ENCODE results near the gene CLEC2L.

CLEC2L gene

DNA sequence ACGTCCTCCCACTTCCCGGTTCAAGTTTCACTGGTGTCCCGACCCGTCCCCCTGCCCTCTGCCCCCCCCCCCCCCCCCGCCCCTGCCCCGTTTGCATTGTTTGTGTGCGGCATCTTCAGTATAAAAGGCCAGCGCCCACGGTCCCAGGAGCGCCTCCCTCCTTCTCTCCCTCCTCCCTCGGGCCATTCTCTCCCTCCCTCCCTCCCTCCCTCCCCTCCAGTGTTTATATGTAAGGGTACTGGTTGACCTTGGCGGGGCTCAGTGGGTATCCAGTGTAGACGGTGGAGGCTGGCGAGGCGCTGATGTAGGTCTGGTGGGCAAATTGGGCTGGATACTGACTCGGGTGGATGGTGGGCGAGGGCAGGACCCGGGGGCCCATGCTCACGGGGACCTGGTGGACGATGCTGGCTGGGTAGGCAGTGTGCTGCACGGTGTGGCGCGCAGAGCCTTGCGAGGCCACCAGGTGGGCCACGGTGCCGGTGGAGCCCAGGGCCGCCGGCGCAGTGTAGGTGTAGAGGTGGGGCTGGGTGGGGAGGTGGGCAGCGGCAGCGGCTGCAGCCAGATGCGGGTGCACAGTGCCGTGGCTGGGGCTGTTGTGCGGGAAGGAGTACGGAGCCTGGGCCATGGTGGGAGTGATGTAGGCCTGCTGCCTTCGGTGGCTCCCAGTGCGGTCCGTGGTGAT, 49.4 kb downstream of the CLEC2L start:
- Mint-ChIP-seq H3K36me3 (peaks cover 69% of the 10 kb centered on the region), H3K4me3 (no peak overlapping the region), H3K4me1 (no peaks in the 10 kb centered on the region), H3K27me3 (no peaks in the 10 kb centered on the region), H3K9me3 (no peaks in the 10 kb centered on the region), H3K27ac (no peak overlapping the region)
- no peak for ATAC-seq

GRCh38 chr7:139573871-139574270, 50.4 kb downstream of the CLEC2L start:
- H3K9me3 Mint-ChIP-seq = no peaks in the 10 kb centered on the region
- no peak overlapping the region for H3K27ac Mint-ChIP-seq
- ATAC-seq = no peak
- no peak overlapping the region for H3K4me3 Mint-ChIP-seq
- no peaks in the 10 kb centered on the region for H3K27me3 Mint-ChIP-seq
- peaks cover 67% of the 10 kb centered on the region for H3K36me3 Mint-ChIP-seq
- no peaks in the 10 kb centered on the region for H3K4me1 Mint-ChIP-seq

GRCh38 chr7:139574618-139575337, 51.3 kb downstream of the CLEC2L start:
- no peak overlapping the region for H3K4me3 Mint-ChIP-seq
- H3K36me3 Mint-ChIP-seq = peaks cover 74% of the 10 kb centered on the region
- no peaks in the 10 kb centered on the region for H3K27me3 Mint-ChIP-seq
- no peaks in the 10 kb centered on the region for H3K4me1 Mint-ChIP-seq
- no peaks in the 10 kb centered on the region for H3K9me3 Mint-ChIP-seq
- H3K27ac Mint-ChIP-seq = no peak overlapping the region
- no peak for ATAC-seq

DNA sequence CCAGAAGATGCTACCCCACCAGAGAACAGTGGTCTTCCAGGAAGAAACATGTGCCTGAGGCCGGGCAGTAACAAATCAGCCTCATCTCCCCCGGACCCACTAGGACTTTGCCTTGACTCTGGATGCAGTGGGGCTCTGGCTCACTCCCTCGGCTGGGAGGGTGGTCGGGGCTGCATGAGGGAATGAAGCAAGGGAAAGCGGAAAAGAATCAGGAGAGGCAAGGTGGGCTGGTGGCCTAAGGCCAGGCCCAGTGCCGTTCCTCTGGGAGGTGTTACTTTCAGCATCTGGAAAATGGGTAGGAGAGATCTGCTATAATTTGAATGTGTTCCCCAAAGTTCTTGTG, 51.8 kb downstream of the CLEC2L start:
- Mint-ChIP-seq H3K4me1 (no peaks in the 10 kb centered on the region), H3K4me3 (no peak overlapping the region), H3K27me3 (no peaks in the 10 kb centered on the region), H3K9me3 (no peaks in the 10 kb centered on the region), H3K27ac (no peak overlapping the region), H3K36me3 (peaks cover 79% of the 10 kb centered on the region)
- ATAC-seq = no peak

GRCh38 chr7:139576179-139576973, 52.9 kb downstream of the CLEC2L start:
- Mint-ChIP-seq H3K27me3 (no peaks in the 10 kb centered on the region), H3K27ac (no peak overlapping the region), H3K4me1 (no peaks in the 10 kb centered on the region), H3K4me3 (no peak overlapping the region), H3K36me3 (peaks cover 76% of the 10 kb centered on the region), H3K9me3 (no peaks in the 10 kb centered on the region)
- no peak for ATAC-seq

GRCh38 chr7:139580435-139580834, 57.0 kb downstream of the CLEC2L start:
- Mint-ChIP-seq H3K4me3 (no peak overlapping the region), H3K36me3 (peaks cover 69% of the 10 kb centered on the region), H3K27ac (no peak overlapping the region), H3K9me3 (no peaks in the 10 kb centered on the region), H3K4me1 (no peaks in the 10 kb centered on the region), H3K27me3 (no peaks in the 10 kb centered on the region)
- no peak for ATAC-seq

DNA sequence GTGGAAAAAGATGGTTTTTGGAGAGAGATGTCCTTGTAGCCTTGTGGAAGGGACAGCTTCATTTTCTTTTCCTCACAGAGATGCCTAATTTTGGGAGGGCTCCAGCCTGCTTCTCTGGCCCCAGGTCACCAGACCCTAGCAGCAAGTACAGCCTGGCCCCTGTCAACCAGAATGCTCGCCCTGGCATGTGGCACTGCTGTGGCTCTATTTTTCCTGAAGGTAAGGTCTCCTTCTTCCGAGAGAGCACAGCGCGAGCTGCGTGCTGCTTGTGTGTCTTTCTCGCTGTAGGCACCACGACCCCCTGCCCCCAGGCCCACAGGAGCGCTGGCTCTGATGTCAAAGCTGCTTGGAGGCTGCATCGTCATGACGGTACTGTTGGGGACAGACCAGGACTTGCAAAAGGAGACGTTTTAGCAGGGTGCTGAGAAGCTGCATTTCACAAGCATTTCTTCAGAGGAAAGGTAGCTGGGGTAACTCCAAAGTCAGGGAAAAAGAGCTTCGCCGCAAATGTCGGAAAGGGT, 58.7 kb downstream of the CLEC2L start:
- Mint-ChIP-seq H3K36me3 (peaks cover 74% of the 10 kb centered on the region), H3K4me1 (no peaks in the 10 kb centered on the region), H3K4me3 (no peak overlapping the region), H3K27ac (no peak overlapping the region), H3K27me3 (no peaks in the 10 kb centered on the region), H3K9me3 (no peaks in the 10 kb centered on the region)
- ATAC-seq = no peak

DNA sequence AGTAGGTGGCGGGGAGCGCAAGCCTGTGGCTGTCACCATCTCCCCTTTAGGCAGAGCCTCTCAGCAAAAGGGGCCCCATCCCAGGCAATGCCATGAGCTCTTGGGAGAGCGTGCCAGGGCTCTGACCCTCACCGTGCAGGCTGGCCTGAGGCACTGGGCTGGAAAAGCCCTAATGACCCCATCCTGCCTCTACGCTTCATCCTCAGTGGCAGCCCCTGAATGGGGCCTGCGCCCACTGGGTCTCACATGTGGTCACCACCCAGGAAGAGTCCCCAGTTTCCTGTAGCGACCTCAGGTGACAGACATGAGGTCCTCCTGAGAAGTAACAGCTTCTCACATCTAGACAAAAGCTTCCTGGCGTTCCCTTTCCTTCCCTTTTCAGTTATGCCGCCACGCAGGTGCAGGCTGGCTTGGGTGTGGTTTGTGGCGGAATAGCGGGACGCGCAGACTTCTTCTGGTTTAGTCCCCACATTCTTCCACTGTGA, 59.2 kb downstream of the CLEC2L start:
- H3K27me3 Mint-ChIP-seq = no peaks in the 10 kb centered on the region
- H3K4me3 Mint-ChIP-seq = no peak overlapping the region
- no peaks in the 10 kb centered on the region for H3K9me3 Mint-ChIP-seq
- no peaks in the 10 kb centered on the region for H3K4me1 Mint-ChIP-seq
- H3K27ac Mint-ChIP-seq = no peak overlapping the region
- no peak for ATAC-seq
- H3K36me3 Mint-ChIP-seq = peaks cover 74% of the 10 kb centered on the region

DNA sequence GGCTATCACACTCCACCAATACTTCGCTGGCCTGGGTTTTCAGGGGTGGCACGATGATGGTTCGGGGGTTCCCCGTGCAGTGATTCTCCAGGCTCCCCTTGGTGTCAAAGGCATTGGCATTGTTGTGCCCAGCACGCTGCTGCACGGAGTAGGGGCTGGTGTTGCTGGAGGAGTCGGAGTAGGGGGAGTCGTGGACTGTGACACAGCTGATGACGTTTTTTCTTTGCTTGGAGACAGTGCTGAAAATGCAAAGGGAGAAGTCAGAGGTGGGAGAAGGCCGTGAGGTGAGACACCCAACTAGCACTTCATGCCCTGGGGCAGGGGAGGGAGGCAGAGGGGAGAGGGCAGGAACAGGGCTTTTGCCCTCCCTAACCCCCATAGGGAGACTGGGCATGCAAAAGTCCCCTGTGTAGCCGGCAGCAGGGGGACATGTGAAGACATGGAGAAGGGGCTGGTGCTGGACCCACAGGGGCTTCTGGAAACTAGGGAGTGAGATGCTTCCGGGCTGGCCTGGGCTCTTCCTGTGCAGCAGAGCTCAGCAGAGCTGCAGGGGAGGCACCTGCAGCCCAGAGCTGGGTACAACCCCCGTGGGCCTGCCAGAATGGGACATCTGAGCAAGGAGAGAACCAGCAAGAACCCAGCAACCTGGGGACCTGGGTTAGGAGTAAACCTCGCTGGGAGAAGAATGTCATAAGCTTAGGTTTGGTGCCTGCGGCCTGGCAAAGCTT, 60.5 kb downstream of the CLEC2L start:
- Mint-ChIP-seq H3K36me3 (peaks cover 79% of the 10 kb centered on the region), H3K4me1 (no peaks in the 10 kb centered on the region), H3K4me3 (no peak overlapping the region), H3K27ac (no peak overlapping the region), H3K9me3 (no peaks in the 10 kb centered on the region), H3K27me3 (no peaks in the 10 kb centered on the region)
- ATAC-seq = no peak

GRCh38 chr7:139585042-139585441, 61.6 kb downstream of the CLEC2L start:
- ATAC-seq = no peak
- Mint-ChIP-seq H3K9me3 (no peaks in the 10 kb centered on the region), H3K4me1 (no peaks in the 10 kb centered on the region), H3K4me3 (no peak overlapping the region), H3K27ac (no peak overlapping the region), H3K27me3 (no peaks in the 10 kb centered on the region), H3K36me3 (peaks cover 74% of the 10 kb centered on the region)

DNA sequence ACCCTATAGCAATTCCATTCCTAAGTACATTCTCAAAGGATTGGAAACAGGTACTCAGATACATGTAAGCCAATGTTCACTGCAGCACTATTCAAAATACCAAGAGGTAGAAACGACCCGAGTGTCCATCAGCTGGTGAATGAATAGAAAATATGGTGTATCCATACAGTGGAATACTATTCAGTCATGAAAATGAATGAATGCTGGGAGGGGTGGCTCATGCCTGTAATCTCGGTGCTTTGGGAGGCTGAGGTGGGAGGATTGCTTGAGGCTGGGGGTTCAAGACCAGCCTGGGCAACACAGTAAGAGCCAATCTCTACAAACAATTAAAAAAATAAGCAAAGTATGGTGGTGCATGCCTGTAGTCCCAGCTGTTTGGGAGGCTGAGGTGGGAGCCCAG, 62.8 kb downstream of the CLEC2L start:
- H3K27ac Mint-ChIP-seq = no peak overlapping the region
- no peak for ATAC-seq
- peaks cover 75% of the 10 kb centered on the region for H3K36me3 Mint-ChIP-seq
- H3K4me1 Mint-ChIP-seq = no peaks in the 10 kb centered on the region
- H3K9me3 Mint-ChIP-seq = no peaks in the 10 kb centered on the region
- no peak overlapping the region for H3K4me3 Mint-ChIP-seq
- no peaks in the 10 kb centered on the region for H3K27me3 Mint-ChIP-seq

DNA sequence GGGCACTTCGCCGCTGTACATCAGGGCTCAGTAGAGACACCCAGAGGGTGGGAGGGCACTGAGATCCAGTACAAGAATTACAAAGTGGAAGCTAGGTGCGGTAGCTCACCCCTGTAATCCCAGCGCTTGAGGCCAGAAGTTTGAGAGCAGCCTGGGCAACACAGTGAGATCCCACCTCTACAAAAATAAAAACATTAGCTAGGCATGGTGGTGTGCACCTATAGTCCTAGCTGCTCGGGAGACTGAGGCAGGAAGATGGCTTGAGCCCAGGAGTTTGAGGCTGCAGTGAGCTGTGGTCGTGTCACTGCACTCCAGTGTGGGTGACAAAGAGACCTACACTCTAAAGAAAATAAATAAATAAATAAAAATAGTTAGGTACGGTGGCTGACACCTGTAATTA, 64.0 kb downstream of the CLEC2L start:
- no peaks in the 10 kb centered on the region for H3K27me3 Mint-ChIP-seq
- H3K27ac Mint-ChIP-seq = no peak overlapping the region
- no peaks in the 10 kb centered on the region for H3K9me3 Mint-ChIP-seq
- H3K4me3 Mint-ChIP-seq = no peak overlapping the region
- no peaks in the 10 kb centered on the region for H3K4me1 Mint-ChIP-seq
- H3K36me3 Mint-ChIP-seq = peaks cover 75% of the 10 kb centered on the region
- no peak for ATAC-seq

- peaks cover 75% of the 10 kb centered on the region for H3K36me3 Mint-ChIP-seq
- H3K27ac Mint-ChIP-seq = no peak overlapping the region
Measured at GRCh38 chr7:139588632-139589031, 65.1 kb downstream of the CLEC2L start.

GRCh38 chr7:139589474-139589873, 66.0 kb downstream of the CLEC2L start:
- Mint-ChIP-seq H3K27me3 (no peaks in the 10 kb centered on the region), H3K27ac (no peak overlapping the region), H3K4me1 (no peaks in the 10 kb centered on the region), H3K4me3 (no peak overlapping the region), H3K9me3 (no peaks in the 10 kb centered on the region), H3K36me3 (peaks cover 76% of the 10 kb centered on the region)
- no peak for ATAC-seq

More at GRCh38 chr7:139588632-139589031, 65.1 kb downstream of the CLEC2L start:
- no peaks in the 10 kb centered on the region for H3K9me3 Mint-ChIP-seq
- no peaks in the 10 kb centered on the region for H3K4me1 Mint-ChIP-seq
- ATAC-seq = no peak
- no peak overlapping the region for H3K4me3 Mint-ChIP-seq
- no peaks in the 10 kb centered on the region for H3K27me3 Mint-ChIP-seq
